Putamen (tissue), 1 donor: Measurements from ENCODE around the gene NBL1.

ENCODE experiments used
- DNase-seq: peaks from one replicate; pipeline ENCODE4 v3.0.0-alpha.2; 2016; ENCODE audit warnings: low spot score

NBL1 gene

DNA sequence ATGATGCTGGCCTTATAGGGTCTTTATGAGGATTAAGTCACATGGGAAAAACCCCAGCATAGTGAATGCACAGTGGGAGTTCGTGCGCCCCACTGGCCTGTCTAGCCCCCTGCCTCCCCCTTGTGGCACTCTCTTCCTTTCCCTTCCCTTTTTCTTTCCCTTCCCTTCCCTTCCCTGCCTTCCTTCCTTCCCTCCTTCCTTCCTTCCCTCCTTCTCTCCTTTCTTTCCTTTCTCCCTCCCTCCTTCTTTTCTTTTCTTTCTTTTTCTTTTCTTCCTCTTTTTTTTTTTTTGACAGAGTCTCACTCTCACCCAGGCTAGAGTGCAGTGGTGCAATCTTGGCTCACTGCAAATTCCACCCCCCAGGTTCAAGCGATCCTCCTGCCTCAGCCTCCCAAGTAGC lies 59.2 kb downstream of the NBL1 start:
- no peak for DNase-seq

DNA sequence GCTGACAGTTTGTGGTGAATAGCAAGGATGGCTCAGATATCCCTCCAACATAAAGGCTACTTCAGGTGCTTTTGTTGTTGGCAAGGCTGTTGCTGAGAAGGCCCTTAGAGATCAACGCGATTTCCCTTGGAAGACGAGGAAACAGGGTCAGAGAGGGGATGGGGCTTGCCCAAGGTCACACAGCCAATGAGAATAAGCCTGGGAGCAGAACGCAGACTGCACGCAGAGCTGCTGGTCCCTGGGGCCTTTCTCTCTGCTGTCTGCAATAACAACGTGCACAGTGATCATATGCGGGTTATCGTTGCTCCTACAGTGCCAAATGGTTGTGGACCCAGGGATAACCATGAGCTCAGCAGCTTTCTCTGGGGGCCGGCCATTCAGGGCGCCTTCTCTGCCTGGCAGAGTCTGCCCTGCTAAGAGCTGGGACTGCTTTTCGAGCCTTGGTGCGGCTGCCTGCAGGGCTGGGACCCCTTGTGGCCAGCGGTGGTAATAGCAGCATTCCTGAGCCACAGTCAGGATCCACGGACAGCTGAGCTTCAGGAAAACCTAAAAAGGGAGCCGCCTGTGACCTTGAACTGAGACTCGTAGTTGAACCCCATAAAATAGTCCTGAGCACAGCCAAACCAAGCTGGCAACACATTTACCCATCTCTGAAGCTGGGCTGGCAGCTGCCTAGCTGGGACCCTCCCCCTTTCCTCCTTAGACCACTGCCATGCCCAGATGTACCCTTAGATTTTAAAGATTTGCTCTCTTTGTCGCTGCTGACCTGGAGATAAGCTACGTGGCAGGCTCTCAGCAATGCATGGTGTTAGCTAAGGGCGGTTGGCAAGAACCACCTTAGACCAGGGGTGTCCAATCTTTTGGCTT lies 60.4 kb downstream of the NBL1 start:
- peak; percentile 71 for DNase-seq

DNA sequence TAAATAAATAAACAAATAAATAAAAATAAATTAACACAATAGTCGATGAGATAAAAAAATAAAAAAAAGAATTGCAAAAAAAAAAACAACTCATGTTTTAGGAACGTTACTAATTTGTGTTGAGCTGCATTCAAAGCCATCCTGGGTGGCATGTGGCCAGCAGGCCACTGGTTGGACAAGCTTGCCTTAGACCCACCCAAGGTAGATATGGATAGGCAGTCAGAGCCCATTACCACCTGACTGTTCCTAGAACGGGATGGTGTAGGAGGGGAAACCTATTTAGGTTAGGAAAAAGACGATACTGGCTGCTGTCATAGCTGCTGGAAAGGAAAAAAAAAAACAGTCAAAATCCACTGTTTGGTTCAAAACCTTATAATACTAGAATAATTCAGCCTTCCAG lies 61.4 kb downstream of the NBL1 start:
- DNase-seq = peak; percentile 59

DNA sequence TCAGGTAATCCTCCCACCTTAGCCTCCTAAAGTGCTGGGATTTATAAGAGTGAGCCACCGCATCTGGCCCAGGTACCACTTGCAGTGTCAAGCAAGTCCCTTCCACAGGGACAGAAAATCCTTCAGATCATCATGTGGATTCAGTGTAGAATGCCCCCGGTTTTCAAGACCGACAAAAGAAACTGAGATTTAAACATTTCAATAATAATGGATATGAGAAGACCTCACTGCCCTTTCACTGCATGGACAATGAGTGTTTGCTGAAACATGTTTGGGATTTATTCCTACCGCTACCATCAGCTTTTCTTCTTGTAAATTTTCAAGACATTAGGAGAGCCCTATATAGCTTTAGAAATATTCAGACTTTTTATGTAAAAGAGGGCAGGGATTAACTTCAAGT lies 62.0 kb downstream of the NBL1 start:
- no peak for DNase-seq
